SK-N-SH (cell line): ENCODE results near the gene MEX3A. TPM values are rescaled to one million over a fixed set of nuclear protein-coding genes. Genes with fewer than 3 reads are reported as not detected.

Experiments used
- CTCF ChIA-PET: fragments of 300-600, 350-600 bp; formaldehyde crosslinking; extraction: SDS; loops from one replicate; lab custom pipeline; 2021; lab: Yijun Ruan, JAX
- POLR2A ChIA-PET: fragments of 350-600 bp; sonication (Branson Sonifier 250); formaldehyde crosslinking; extraction: SDS; loops from one replicate; lab custom pipeline; 2020; ENCODE audit warnings: antibody characterized with exemption, inconsistent platforms; lab: Yijun Ruan, JAX
- DNase-seq: peaks from one replicate; pipeline ENCODE4 v3.0.0; 2012
- H2AFZ ChIP-seq: fragments of 200-600 bp; sonication (generic); 2 replicates; pipeline ENCODE4 v1.8.1; 2016; ENCODE audit warnings: antibody characterized with exemption, mild to moderate bottlenecking, low read depth
- H3F3A ChIP-seq: fragments of 200-600 bp; sonication (generic); replicated peaks from 2 replicates; pipeline ENCODE3; 2016; ENCODE audit warnings: antibody characterized with exemption, mild to moderate bottlenecking; ENCODE audit not compliant: insufficient read depth
- H3K27ac ChIP-seq, 2 experiments: fragments of 200-500 bp in 1 of 2; fragments of 200-600 bp in 1 of 2; sonication (Bioruptor generic) in 1 of 2; sonication (generic), shearing (Covaris generic) in 1 of 2; 2 replicates each; pipeline versions ENCODE4 v1.5.1 to v1.6.1; 2014 to 2016; ENCODE audit warnings: low read depth in 2 of 2, inconsistent platforms in 1 of 2, low read length in 1 of 2, mild to moderate bottlenecking in 1 of 2, mixed read lengths in 1 of 2
- H3K27me3 ChIP-seq: fragments of 200-600 bp; sonication (generic), shearing (Covaris generic); 2 replicates; pipeline ENCODE4 v1.6.1; 2016; ENCODE audit warnings: mixed run types; ENCODE audit not compliant: insufficient read depth
- H3K36me3 ChIP-seq, 2 experiments: fragments of 200-500 bp in 1 of 2; fragments of 200-600 bp in 1 of 2; sonication (Bioruptor generic) in 1 of 2; sonication (generic) in 1 of 2; replicated peaks in 1 of 2; 2 replicates each; pipeline versions ENCODE3 to v1.5.1; 2014 to 2016; ENCODE audit warnings: low read length in 1 of 2, mild to moderate bottlenecking in 1 of 2; ENCODE audit not compliant: insufficient read depth in 2 of 2, control insufficient read depth in 1 of 2
- H3K4me1 ChIP-seq, 2 experiments: fragments of 200-500 bp in 1 of 2; fragments of 200-600 bp in 1 of 2; sonication (Bioruptor generic) in 1 of 2; sonication (generic), shearing (Covaris generic) in 1 of 2; 2 replicates each; pipeline versions ENCODE4 v1.5.1 to v1.6.1; 2014 to 2016; ENCODE audit warnings: low read depth in 1 of 2, low read length in 1 of 2, mixed run types in 1 of 2; ENCODE audit not compliant: insufficient read depth in 2 of 2, control insufficient read depth in 1 of 2
- H3K4me2 ChIP-seq: fragments of 200-600 bp; sonication (generic), shearing (Covaris generic); 2 replicates; pipeline ENCODE4 v1.6.1; 2017; ENCODE audit warnings: mixed run types
- H3K4me3 ChIP-seq, 2 experiments: fragments of 200-500 bp in 1 of 2; fragments of 200-600 bp in 1 of 2; sonication (Bioruptor generic) in 1 of 2; sonication (generic), shearing (Covaris generic) in 1 of 2; 2 replicates each; pipeline versions ENCODE4 v1.5.1 to v1.8.1; 2014 to 2016; ENCODE audit warnings: low read depth in 2 of 2, inconsistent platforms in 1 of 2, low read length in 1 of 2, mild to moderate bottlenecking in 1 of 2, mixed read lengths in 1 of 2, moderate library complexity in 1 of 2
- H3K79me2 ChIP-seq: fragments of 200-600 bp; sonication (generic); 2 replicates; pipeline ENCODE4 v1.8.1; 2017; ENCODE audit warnings: mild to moderate bottlenecking; ENCODE audit not compliant: insufficient read depth
- H3K9ac ChIP-seq: fragments of 200-600 bp; sonication (generic); 2 replicates; pipeline ENCODE4 v1.6.1; 2017; ENCODE audit warnings: mixed run types
- H3K9me2 ChIP-seq: fragments of 200-600 bp; sonication (generic); 2 replicates; pipeline ENCODE4 v1.6.1; 2017; ENCODE audit warnings: mixed run types
- H3K9me3 ChIP-seq: fragments of 200-600 bp; sonication (generic); 2 replicates; pipeline ENCODE4 v1.6.1; 2017; ENCODE audit warnings: mixed run types, mild to moderate bottlenecking, moderate library complexity
- H4K20me1 ChIP-seq: fragments of 200-600 bp; sonication (generic); 2 replicates; pipeline ENCODE4 v1.6.1; 2017; ENCODE audit warnings: mild to moderate bottlenecking, mixed run types; ENCODE audit not compliant: insufficient read depth
- ELF1 ChIP-seq: IDR thresholded peaks from 2 replicates; pipeline ENCODE4 v1.4.0; 2012
- EP300 ChIP-seq, 2 experiments: IDR thresholded peaks; 2 replicates each; pipeline versions ENCODE4 v1.4.0 to v1.6.1; 2012; ENCODE audit warnings: borderline replicate concordance in 1 of 2, low read depth in 1 of 2, low read length in 1 of 2
- FOSL2 ChIP-seq: IDR thresholded peaks from 2 replicates; pipeline ENCODE4 v1.4.0; 2012; ENCODE audit warnings: low read depth, mild to moderate bottlenecking, moderate library complexity, borderline replicate concordance
- FOXJ3 ChIP-seq: sonication (generic); formaldehyde crosslinking; IDR thresholded peaks from 2 replicates; pipeline ENCODE4 v1.5.1; 2020; ENCODE audit warnings: mild to moderate bottlenecking, missing genetic modification reagents
- FOXM1 ChIP-seq: IDR thresholded peaks from 2 replicates; pipeline ENCODE4 v1.4.0; 2012; ENCODE audit warnings: low read depth, mild to moderate bottlenecking
- GATA2 ChIP-seq: sonication (generic); formaldehyde crosslinking; IDR thresholded peaks from 2 replicates; pipeline ENCODE4 v1.5.0; 2020; ENCODE audit warnings: mild to moderate bottlenecking, missing genetic modification reagents
- JUND ChIP-seq: IDR thresholded peaks from 2 replicates; pipeline ENCODE4 v1.4.0; 2012
- MAX ChIP-seq: IDR thresholded peaks from 2 replicates; pipeline ENCODE4 v1.4.0; 2012; ENCODE audit warnings: low read depth
- NFIC ChIP-seq: IDR thresholded peaks from 2 replicates; pipeline ENCODE4 v1.4.0; 2012; ENCODE audit warnings: borderline replicate concordance
- PBX3 ChIP-seq: IDR thresholded peaks from 2 replicates; pipeline ENCODE4; 2012
- RFX5 ChIP-seq: IDR thresholded peaks from 2 replicates; pipeline ENCODE4 v1.6.1; 2012; ENCODE audit warnings: mild to moderate bottlenecking, improper control_type of control experiment, low read length
- SIN3A ChIP-seq: IDR thresholded peaks from 2 replicates; pipeline ENCODE4 v1.6.1; 2012; ENCODE audit warnings: low read depth, mild to moderate bottlenecking, low read length, moderate library complexity, borderline replicate concordance
- SMC3 ChIP-seq: IDR thresholded peaks from 2 replicates; pipeline ENCODE4 v1.6.1; 2012; ENCODE audit warnings: low read depth, low read length, improper control_type of control experiment
- TCF12 ChIP-seq: IDR thresholded peaks from 2 replicates; pipeline ENCODE4 v1.4.0; 2012
- USF1 ChIP-seq: IDR thresholded peaks from 2 replicates; pipeline ENCODE4 v1.4.0; 2012; ENCODE audit warnings: low read depth, borderline replicate concordance
- WGBS: methylation state at CpG from one replicate; pipeline ENCODE4 v1.1.6; 2017; ENCODE audit warnings: low lambda C conversion rate; 5-methylcytosine and 5-hydroxymethylcytosine counted together
- polyA plus RNA-seq, 3 experiments: library from polyadenylated mRNA; depleted of rRNA; stranded (reverse); fragments of >200 nt; gene quantifications; 2 replicates each; pipeline ENCODE4 v1.2.3, GENCODE V29; 2012

The MEX3A gene
- polyA plus RNA-seq, 1 of the 3 experiments (the other 2 are of a cell fraction) = 16.2 TPM

GRCh38 chr1:156103521-156103947, 21.3 kb upstream of the MEX3A start:
- Histone ChIP-seq H3K27ac (peak overlapping the region; percentile 77 to 99), H3K79me2 (peaks cover 42% of the 10 kb centered on the region), H4K20me1 (no peaks in the 10 kb centered on the region), H3K4me1 (peaks cover 58 to 63% of the 10 kb centered on the region in 2 experiments), H3F3A (peaks cover 51% of the 10 kb centered on the region), H3K4me2 (peak overlapping the region; percentile 73), H3K36me3 (no peaks in the 10 kb centered on the region), H3K9me2 (no peaks in the 10 kb centered on the region), H3K4me3 (no peak overlapping the region), H3K9ac (peak overlapping the region; percentile 89), H3K9me3 (no peaks in the 10 kb centered on the region), H3K27me3 (no peaks in the 10 kb centered on the region), H2AFZ (no peak overlapping the region)
- peak; percentile 61 for DNase-seq
- ChIA-PET POLR2A (interaction anchor here (0.8 to 1.9 kb wide), 3 partner anchors 10 to 21 kb away, joined by 3 to 6 read pairs (median 4); partner anchors contain the start of gene LMNA), CTCF (interaction anchor here (0.8 to 29.6 kb wide), 4 partner anchors 12 to 121 kb away, joined by 3 to 1559 read pairs (median 12); partner anchors contain the start of gene LMNA)
- TF ChIP-seq GATA2 (CRISPR knock-in tag) (no peak), ELF1 (0 out of 2 replicates have a peak, but pooled peaks have one; percentile 5), EP300 (IDR thresholded peaks at IDR 0.05; ENCODE audit: borderline replicate concordance in 1 of 2, low read depth in 1 of 2, low read length in 1 of 2) (0 out of 4 replicates have a peak, but pooled peaks of 1 of the 2 experiments have one; percentile 12), RFX5 (no peak), SIN3A (peak; percentile 2; the same call in 1 of the 2 replicates), TCF12 (peak; percentile 66), FOXJ3 (CRISPR knock-in tag) (no peak), MAX (0 out of 2 replicates have a peak, but pooled peaks have one; percentile 16), PBX3 (peak; percentile 34; the same call in 1 of the 2 replicates), NFIC (peak; percentile 84), JUND (peak; percentile 54), USF1 (no peak), FOXM1 (no peak), FOSL2 (peak; percentile 64; the same call in 1 of the 2 replicates), SMC3 (no peak)
- WGBS = 57% methylated on average over 6 of the region's 9 CpGs
